MM.1S (cell line): ENCODE data around the gene RPUSD1.

ENCODE experiments used
- DNase-seq: peaks from one replicate; pipeline ENCODE4 v3.0.0-alpha.2; 2015
- H2AFZ ChIP-seq: fragments of 300-600 bp; sonication (generic); 2 replicates; pipeline ENCODE4 v1.6.0; 2016; ENCODE audit warnings: antibody characterized with exemption, low read length
- H3F3A ChIP-seq: fragments of 300-600 bp; sonication (generic); 2 replicates; pipeline ENCODE4 v1.6.1; 2016; ENCODE audit warnings: mild to moderate bottlenecking, antibody characterized with exemption, low read length, moderate library complexity, mixed read lengths; ENCODE audit not compliant: insufficient read depth
- H3K27ac ChIP-seq: fragments of 300-600 bp; sonication (generic); 2 replicates; pipeline ENCODE4 v1.5.1; 2016; ENCODE audit warnings: mild to moderate bottlenecking, low read length
- H3K27me3 ChIP-seq: fragments of 300-600 bp; sonication (generic); replicated peaks from 2 replicates; pipeline ENCODE4 v1.6.0; 2016; ENCODE audit warnings: low read length; ENCODE audit not compliant: insufficient read depth
- H3K36me3 ChIP-seq: fragments of 300-600 bp; sonication (generic); replicated peaks from 2 replicates; pipeline ENCODE4 v1.6.1; 2016; ENCODE audit warnings: mild to moderate bottlenecking, low read length, mixed read lengths; ENCODE audit not compliant: insufficient read depth
- H3K4me1 ChIP-seq: fragments of 300-600 bp; sonication (generic); 2 replicates; pipeline ENCODE4 v1.6.1; 2016; ENCODE audit warnings: low read length, mixed read lengths
- H3K4me2 ChIP-seq: fragments of 300-600 bp; sonication (generic); 2 replicates; pipeline ENCODE4 v1.6.0; 2016; ENCODE audit warnings: low read depth, low read length
- H3K4me3 ChIP-seq: fragments of 300-600 bp; sonication (generic); 2 replicates; pipeline ENCODE4 v1.5.1; 2016; ENCODE audit warnings: low read length, mixed read lengths
- H3K79me2 ChIP-seq: fragments of 300-600 bp; sonication (generic); 2 replicates; pipeline ENCODE4 v1.6.1; 2016; ENCODE audit warnings: mixed run types, low read length, mixed read lengths
- H3K9ac ChIP-seq: fragments of 300-600 bp; sonication (generic); 2 replicates; pipeline ENCODE4 v1.6.1; 2016; ENCODE audit warnings: low read length, mixed read lengths
- H3K9me2 ChIP-seq: fragments of 300-600 bp; sonication (generic); replicated peaks from 2 replicates; pipeline ENCODE4 v1.6.1; 2016; ENCODE audit warnings: mild to moderate bottlenecking, low read length, mixed read lengths; ENCODE audit not compliant: insufficient read depth
- H3K9me3 ChIP-seq: fragments of 300-600 bp; sonication (generic); replicated peaks from 2 replicates; pipeline ENCODE4 v1.6.1; 2016; ENCODE audit warnings: mild to moderate bottlenecking, low read length, mixed read lengths; ENCODE audit not compliant: insufficient read depth
- H4K20me1 ChIP-seq: fragments of 300-600 bp; sonication (generic); 2 replicates; pipeline ENCODE4 v1.6.1; 2016; ENCODE audit warnings: mild to moderate bottlenecking, low read length, moderate library complexity, mixed read lengths; ENCODE audit not compliant: insufficient read depth
- EZH2 ChIP-seq: fragments of 300-600 bp; sonication (generic); optimal IDR thresholded peaks from 2 replicates; pipeline ENCODE3; 2017; ENCODE audit warnings: low read depth, mild to moderate bottlenecking, antibody characterized with exemption, low read length, mixed read lengths
- EZH2phosphoT487 ChIP-seq: fragments of 300-600 bp; sonication (generic); IDR thresholded peaks from 2 replicates; pipeline ENCODE4 v1.6.1; 2018; ENCODE audit warnings: antibody characterized with exemption, low read length
- TF ChIP-seq, protein P1 (sequence below): fragments of 300-600 bp; sonication (generic); IDR thresholded peaks from 2 replicates; pipeline ENCODE4 v1.5.1; 2016; ENCODE audit warnings: antibody characterized with exemption, low read length, mixed read lengths

The RPUSD1 gene

GRCh38 chr16:824194-824593 is 36.0 kb upstream of the RPUSD1 start:
- no peak overlapping the region for H3K4me3 ChIP-seq
- no peaks in the 10 kb centered on the region for H4K20me1 ChIP-seq
- no peaks in the 10 kb centered on the region for H3K79me2 ChIP-seq
- H2AFZ ChIP-seq: no peak overlapping the region
- no peak overlapping the region for H3K4me2 ChIP-seq
- H3K9me2 ChIP-seq: no peaks in the 10 kb centered on the region
- H3F3A ChIP-seq: no peaks in the 10 kb centered on the region
- H3K9me3 ChIP-seq: no peaks in the 10 kb centered on the region
- peak; percentile 17 for TF ChIP-seq EZH2
- no peak for TF ChIP-seq EZH2phosphoT487
- no peak for DNase-seq
- no peak overlapping the region for H3K27ac ChIP-seq
- H3K4me1 ChIP-seq: no peaks in the 10 kb centered on the region
- peaks cover 90% of the 10 kb centered on the region for H3K27me3 ChIP-seq
- no peak overlapping the region for H3K9ac ChIP-seq
- no peaks in the 10 kb centered on the region for H3K36me3 ChIP-seq

- H3K27ac ChIP-seq: no peak overlapping the region
- no peaks in the 10 kb centered on the region for H3F3A ChIP-seq
- H3K36me3 ChIP-seq: no peaks in the 10 kb centered on the region
- H3K9ac ChIP-seq: no peak overlapping the region
- H2AFZ ChIP-seq: no peak overlapping the region
- no peak overlapping the region for H3K4me2 ChIP-seq
- H3K4me3 ChIP-seq: no peak overlapping the region
- no peaks in the 10 kb centered on the region for H3K4me1 ChIP-seq
- H3K9me3 ChIP-seq: no peaks in the 10 kb centered on the region
- TF ChIP-seq, protein P1, sequence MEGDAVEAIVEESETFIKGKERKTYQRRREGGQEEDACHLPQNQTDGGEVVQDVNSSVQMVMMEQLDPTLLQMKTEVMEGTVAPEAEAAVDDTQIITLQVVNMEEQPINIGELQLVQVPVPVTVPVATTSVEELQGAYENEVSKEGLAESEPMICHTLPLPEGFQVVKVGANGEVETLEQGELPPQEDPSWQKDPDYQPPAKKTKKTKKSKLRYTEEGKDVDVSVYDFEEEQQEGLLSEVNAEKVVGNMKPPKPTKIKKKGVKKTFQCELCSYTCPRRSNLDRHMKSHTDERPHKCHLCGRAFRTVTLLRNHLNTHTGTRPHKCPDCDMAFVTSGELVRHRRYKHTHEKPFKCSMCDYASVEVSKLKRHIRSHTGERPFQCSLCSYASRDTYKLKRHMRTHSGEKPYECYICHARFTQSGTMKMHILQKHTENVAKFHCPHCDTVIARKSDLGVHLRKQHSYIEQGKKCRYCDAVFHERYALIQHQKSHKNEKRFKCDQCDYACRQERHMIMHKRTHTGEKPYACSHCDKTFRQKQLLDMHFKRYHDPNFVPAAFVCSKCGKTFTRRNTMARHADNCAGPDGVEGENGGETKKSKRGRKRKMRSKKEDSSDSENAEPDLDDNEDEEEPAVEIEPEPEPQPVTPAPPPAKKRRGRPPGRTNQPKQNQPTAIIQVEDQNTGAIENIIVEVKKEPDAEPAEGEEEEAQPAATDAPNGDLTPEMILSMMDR: no peak
- no peak for TF ChIP-seq EZH2phosphoT487
- no peak for TF ChIP-seq EZH2
- DNase-seq: no peak
- no peaks in the 10 kb centered on the region for H4K20me1 ChIP-seq
- H3K27me3 ChIP-seq: peaks cover 90% of the 10 kb centered on the region
- H3K79me2 ChIP-seq: no peaks in the 10 kb centered on the region
- H3K9me2 ChIP-seq: no peaks in the 10 kb centered on the region
Observed at GRCh38 chr16:822909-823297, 34.7 kb upstream of the RPUSD1 start.

DNA sequence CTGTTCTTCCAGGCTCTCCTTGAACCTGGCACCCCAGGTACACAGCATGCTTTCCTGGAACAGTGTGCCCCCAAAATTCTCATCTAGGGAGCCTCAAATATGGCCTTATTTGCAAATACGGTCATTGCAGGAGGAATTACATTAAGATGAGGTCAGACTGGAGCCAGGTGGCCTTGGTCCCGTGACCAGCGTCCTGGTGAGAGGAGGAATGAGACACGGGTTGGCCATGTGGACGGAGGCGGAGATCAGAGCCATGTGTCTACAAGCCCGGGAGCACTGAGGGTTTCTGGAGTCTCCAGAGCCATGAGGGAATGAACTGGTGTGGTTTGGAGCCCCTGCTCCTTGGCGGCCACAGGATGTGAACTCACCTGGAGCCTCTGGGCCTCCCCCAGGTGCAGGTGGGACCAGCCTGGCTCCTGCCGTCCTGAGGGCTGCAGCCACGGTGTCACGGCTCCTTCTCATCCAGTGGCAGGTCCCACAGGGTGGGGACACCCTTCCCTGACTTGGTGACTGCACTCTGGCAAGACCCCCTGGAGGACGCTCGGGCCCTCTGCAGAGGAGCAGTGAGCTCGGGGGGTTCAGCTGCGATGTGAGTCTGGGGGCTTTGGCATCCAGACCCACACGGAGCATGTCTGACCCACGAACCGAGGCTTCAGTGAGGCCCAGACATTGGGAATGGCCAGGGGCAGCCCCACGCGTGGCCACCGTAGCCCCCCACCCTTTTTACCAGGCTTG is 34.2 kb upstream of the RPUSD1 start:
- Histone ChIP-seq H3K9ac (no peak overlapping the region), H3F3A (no peaks in the 10 kb centered on the region), H3K9me3 (no peaks in the 10 kb centered on the region), H3K4me3 (no peak overlapping the region), H3K79me2 (no peaks in the 10 kb centered on the region), H3K36me3 (no peaks in the 10 kb centered on the region), H3K9me2 (no peaks in the 10 kb centered on the region), H2AFZ (no peak overlapping the region), H3K4me1 (no peaks in the 10 kb centered on the region), H3K27me3 (peaks cover 90% of the 10 kb centered on the region), H3K4me2 (no peak overlapping the region), H4K20me1 (no peaks in the 10 kb centered on the region), H3K27ac (no peak overlapping the region)
- TF ChIP-seq, protein P1: no peak
- TF ChIP-seq EZH2 (no peak), EZH2phosphoT487 (no peak)
- DNase-seq: no peak

DNA sequence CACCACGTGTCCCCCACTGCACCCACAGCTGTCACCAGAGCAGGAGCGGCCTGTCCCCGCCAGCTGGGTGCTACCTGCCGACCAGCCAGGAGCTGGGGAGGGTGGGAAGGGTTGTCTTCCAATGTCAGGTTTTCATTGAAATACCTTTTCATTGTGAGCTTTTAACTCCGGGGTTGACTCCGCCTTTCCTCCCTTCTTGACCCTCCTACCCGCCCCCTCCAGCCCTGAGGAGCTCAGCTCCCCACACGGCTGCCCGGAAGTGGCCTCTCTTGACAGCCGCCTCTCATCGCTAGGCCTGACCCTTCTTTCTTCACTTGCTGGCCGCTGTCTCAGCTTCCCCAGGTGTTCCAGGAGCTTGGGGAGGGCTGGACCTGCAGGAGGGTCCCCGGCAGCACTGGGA is 33.6 kb upstream of the RPUSD1 start:
- TF ChIP-seq EZH2 (no peak), EZH2phosphoT487 (no peak)
- TF ChIP-seq, protein P1: no peak
- no peak for DNase-seq
- Histone ChIP-seq H2AFZ (no peak overlapping the region), H3K79me2 (no peaks in the 10 kb centered on the region), H3K4me3 (no peak overlapping the region), H4K20me1 (no peaks in the 10 kb centered on the region), H3F3A (no peaks in the 10 kb centered on the region), H3K9me2 (no peaks in the 10 kb centered on the region), H3K9me3 (no peaks in the 10 kb centered on the region), H3K4me2 (no peak overlapping the region), H3K27ac (no peak overlapping the region), H3K36me3 (no peaks in the 10 kb centered on the region), H3K4me1 (no peaks in the 10 kb centered on the region), H3K9ac (no peak overlapping the region), H3K27me3 (peaks cover 90% of the 10 kb centered on the region)
